ENCODE results near the gene ARFGAP1. TPM values are rescaled to one million over a fixed set of nuclear protein-coding genes. Genes with fewer than 3 reads are reported as not detected.
"Not testable (repeated sequence)": the region's sequence is repeated elsewhere in the genome, so short reads cannot be mapped to it uniquely, and the experiment has no call there.

ARFGAP1 gene
- polyA plus RNA-seq, 10 donors, result 46.5 to 107 (median 68.9) TPM

DNA sequence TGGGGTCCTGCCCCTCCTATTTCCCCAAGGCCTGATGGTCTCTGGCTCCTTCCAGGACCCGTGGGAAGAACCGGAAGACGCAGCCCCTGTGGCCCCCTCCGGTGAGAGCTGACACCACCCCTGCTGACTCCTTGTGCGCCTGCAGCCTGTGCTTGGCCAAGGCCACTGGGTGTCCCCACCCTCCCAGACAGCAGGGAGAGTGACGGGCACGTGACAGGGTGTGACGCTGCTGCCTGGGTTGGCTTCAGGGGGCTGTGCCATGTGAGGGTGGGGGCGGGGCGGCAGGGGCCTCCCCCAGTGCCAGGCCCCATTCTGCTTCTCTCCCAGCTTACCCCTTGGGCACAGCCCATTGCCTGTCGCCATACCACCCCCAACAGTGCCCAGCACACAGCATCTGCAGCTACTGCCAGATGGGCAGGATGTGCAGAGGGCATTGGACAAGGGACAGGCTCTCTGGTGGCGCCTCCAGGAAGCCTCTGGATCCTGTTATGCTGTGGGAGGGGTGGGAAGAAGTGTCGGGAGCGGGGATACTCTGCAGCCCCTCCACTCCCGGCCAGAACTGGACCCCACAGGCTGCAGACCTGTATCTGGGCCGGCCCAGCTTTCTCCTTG lies 34.0 kb upstream of the ARFGAP1 start:
- DNase-seq, result no peak

- no peak for DNase-seq
These were observed 33.2 kb upstream of the ARFGAP1 start for GRCh38 chr20:63239431-63239830.

DNA sequence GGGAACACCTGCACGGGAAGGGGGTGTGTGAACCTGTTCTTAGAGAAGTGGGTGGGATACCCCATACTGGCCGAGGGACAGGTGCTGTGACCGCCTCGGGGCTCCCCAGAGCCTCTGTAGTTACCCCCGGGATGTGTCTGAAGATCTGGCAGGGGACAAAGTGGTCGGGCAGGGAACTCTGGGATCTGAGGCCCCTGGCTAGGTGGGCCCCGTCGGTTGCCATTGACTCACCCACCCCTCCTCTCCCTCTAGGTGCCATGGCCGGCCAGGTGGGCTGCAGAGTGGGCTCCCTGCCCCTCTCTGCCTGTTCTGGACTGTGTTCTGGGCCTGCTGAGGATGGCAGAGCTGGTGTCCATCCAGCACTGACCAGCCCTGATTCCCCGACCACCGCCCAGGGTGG lies 32.6 kb upstream of the ARFGAP1 start:
- no peak for DNase-seq

- no peak for DNase-seq
These were observed 31.3 kb upstream of the ARFGAP1 start for GRCh38 chr20:63241272-63241671.

GRCh38 chr20:63242736-63243135 lies 29.9 kb upstream of the ARFGAP1 start:
- no peak for DNase-seq

GRCh38 chr20:63243604-63244247 lies 28.9 kb upstream of the ARFGAP1 start:
- DNase-seq, result no peak

DNA sequence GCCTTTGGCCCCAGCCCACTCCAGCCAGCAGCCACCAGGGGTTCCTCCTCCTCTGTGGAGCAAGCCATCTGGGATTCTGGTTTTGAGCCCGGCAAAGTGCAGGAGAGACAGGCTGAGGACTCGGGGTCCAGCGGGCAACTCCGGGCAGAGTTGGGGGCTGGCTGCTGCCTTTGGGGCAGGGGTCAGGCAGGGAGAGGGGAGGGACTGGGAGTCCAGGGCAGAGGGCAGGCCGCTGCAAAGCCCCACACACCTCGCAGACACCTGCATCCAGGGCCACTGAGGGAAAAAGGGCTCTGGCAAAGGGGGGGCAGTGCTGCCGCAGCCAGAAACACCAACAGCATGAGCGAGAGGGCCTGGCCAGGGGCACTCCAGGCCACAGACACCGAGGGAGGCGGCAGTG lies 28.1 kb upstream of the ARFGAP1 start:
- no peak for DNase-seq

DNA sequence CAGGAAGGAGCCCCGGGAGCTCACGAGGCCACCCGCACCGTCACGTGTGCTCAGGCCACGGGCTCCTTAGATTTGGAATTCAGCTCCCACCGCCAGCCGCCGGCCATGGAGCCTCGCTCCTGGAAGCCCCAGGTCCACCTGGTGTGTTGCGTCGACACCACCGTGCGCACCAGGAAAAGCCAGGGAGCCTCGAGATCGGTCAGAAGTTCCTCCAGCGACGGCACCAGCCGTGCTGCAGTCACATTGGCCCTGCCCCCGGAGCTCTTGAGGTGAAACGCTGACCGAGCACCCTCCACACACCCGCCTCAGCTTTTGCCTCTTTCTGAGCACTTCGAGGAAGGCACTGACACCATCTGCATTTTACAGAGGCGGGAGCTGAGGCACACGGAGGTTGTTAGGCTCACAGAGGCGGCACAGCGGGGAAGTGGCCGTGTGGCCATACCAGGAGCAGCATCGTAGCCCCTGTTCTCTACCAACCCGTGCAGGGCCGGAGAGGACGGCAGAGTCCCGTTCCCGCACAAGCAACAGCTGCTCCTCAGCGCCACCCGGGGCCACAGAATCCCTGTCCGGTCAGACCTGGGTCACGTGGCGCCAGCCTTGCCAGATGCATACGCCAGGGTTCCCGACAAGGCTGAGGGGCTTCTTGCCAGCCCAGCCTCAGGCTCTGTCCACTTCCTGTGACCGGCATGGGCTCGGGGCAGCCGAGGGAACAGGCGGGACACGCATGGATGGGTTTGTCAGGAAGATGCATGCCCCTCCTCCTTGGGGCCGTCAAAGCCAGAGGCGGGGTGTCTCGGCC lies 25.9 kb upstream of the ARFGAP1 start:
- DNase-seq, result no peak

- DNase-seq, result no peak
These were observed 24.9 kb upstream of the ARFGAP1 start for GRCh38 chr20:63247671-63248228.

GRCh38 chr20:63248835-63249591 lies 23.6 kb upstream of the ARFGAP1 start:
- no peak for DNase-seq

- DNase-seq, result no peak
These were observed 22.7 kb upstream of the ARFGAP1 start for GRCh38 chr20:63249891-63250290.

DNA sequence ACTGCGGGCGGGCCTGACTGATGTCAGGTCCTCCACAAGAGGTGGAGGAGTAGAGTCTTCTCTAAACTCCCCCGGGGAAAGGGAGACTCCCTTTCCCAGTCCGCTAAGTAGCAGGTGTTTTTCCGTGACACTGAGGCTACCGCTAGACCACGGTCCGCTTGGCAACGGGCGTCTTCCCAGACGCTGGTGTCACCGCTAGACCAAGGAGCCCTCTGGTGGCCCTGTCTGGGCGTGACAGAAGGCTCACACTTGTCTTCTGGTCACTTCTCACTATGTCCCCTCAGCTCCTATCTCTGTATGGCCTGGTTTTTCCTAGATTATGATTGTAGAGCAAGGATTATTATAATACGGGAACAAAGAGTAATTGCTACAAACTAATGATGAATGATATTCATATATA lies 21.3 kb upstream of the ARFGAP1 start:
- not testable (repeated sequence) for DNase-seq

GRCh38 chr20:63252284-63252711 lies 20.3 kb upstream of the ARFGAP1 start:
- no peak for DNase-seq

GRCh38 chr20:63253065-63253437 lies 19.6 kb upstream of the ARFGAP1 start:
- DNase-seq, result no peak

- peak in 2 of 3 donors; percentile 51 to 84 for DNase-seq
These were observed 19.0 kb upstream of the ARFGAP1 start for GRCh38 chr20:63253438-63254231.

GRCh38 chr20:63254232-63254605 lies 18.4 kb upstream of the ARFGAP1 start, which contains the start of gene NKAIN4:
Gene NKAIN4, minus strand, starts transcription at chr20:63254463. Its CDS starts 13 bp downstream, at chr20:63254450.
- DNase-seq, result no peak

DNA sequence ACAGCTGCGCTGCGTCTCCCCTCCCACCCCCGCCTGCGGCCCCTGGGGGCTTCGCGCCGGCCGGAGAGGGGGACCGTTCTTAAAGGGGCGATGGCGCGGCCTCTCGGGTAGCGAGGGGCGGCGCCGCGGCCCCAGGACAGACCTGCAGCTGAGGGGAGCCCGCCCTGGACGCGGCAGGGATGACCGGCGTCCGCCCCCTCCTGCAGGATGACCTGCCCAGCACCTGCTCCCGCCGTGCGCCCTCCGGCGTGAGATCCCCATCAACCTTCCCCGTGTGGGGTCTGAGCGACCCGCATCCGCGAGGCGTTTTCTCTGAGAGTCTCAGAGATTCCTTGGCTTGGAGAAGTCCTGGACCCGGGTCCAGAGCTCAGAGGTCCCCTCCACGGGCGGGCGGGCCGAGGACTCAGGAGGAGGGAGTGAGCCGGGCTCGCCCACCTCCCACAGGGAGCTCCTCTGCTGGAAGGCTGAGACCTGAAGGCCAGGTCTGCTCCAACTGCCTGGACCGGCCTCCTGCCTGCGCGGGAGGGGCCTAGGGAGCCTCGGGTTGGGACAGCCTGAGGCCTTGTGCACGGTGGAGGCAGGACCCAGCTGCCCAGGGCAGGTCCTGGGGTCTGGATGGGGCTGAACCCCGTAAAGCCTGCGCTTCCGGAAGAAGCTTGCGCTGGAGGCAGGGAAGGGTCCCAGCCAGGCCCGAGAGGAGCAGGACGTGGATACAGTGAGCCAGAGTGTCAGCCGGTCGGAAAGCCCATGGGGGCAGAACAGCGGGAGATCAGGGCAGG lies 17.8 kb upstream of the ARFGAP1 start:
- DNase-seq, result peak in 1 of 3 donors; percentile 77

- no peak for DNase-seq
These were observed 16.5 kb upstream of the ARFGAP1 start for GRCh38 chr20:63255931-63256704.

GRCh38 chr20:63256954-63257353 lies 15.7 kb upstream of the ARFGAP1 start:
- DNase-seq, result no peak
